Hematopoietic multipotent progenitor cell (in vitro differentiated cells): ENCODE measurements around the gene LTBR. TPM values are rescaled to one million over a fixed set of nuclear protein-coding genes. Genes with fewer than 3 reads are reported as not detected.
A peak's percentile ranks its signal among the peaks of the same experiment; 100 is the strongest.
"Not testable (repeated sequence)": the region's sequence is repeated elsewhere in the genome, so short reads cannot be mapped to it uniquely, and the experiment has no call there.

Experiments
- DNase-seq, 3 donors: peaks; one replicate each; pipeline ENCODE4 v3.0.0-alpha.2; 2011 to 2015; ENCODE audit warnings: low read depth in 2 of 3, low spot score in 2 of 3
- total RNA-seq: library from RNA; depleted of rRNA; stranded (reverse); fragments of >200 nt; gene quantifications from one replicate; pipeline ENCODE4 v1.2.3, GENCODE V29; 2012

LTBR gene
- 60.6 TPM for total RNA-seq

DNA sequence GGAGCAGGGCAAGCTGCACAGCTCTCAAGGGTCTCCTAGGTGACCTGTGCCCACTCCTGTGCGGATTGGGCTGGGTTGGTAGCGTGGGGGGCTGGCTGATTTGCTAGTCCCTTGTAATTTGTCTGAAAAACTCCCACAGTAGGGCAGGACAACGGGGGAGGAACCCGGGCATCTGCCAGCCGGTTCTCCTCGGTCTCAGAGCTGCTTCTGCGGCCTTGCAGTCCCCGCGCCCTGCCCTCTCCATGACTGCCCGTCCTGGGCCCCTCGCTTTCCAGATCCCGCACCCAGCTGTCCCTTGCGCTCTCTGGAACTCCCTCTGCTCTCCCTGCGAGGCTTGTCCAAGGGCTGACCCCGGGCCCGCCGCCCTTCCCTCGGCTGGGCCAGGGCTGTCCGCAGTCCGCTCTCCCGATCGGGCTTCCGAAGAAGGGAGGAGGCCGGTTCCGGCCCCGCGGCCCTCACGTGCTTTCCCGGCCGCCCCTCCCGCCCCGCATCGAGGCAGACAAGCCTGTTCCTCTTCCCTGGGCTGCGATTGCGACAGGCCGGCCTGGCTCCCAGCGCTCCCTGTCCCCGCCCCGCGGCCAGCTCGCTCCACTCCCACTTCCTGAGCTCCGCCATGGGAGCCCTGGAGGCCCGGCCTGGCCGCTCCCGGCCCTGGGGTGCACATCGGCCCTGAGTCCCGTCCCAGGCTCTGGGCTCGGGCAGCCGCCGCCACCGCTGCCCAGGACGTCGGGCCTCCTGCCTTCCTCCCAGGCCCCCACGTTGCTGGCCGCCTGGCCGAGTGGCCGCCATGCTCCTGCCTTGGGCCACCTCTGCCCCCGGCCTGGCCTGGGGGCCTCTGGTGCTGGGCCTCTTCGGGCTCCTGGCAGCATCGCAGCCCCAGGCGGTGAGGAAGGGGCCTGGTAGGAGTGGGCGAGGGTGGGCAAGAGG lies at the start of gene LTBR:
TSS of gene LTBR (plus strand) at position 591 of the 927 bp plus-strand sequence. CDS start at position 788, 197 bp downstream.
- peak in 2 of 3 donors; percentile 46 to 59 for DNase-seq

DNA sequence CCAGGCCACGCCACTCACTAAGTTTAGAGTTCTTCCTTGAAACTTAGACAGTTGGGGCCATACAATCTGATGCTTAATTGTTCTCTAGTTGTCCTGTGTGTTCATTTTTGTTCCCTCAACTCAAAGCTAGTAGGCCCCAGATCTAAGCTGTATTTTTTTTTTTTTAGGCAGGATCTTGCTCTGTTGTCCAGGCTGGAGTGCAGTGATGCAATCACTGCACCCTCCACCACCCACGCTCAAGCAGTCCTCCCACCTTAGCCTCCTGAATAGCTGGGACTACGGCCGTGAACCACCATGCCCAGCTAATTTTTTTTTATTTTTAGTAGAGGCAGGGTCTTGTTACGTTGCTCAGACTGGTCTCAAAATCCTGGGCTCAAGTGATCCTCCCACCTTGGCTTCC lies 49.6 kb upstream of the LTBR start:
- DNase-seq = no peak

DNA sequence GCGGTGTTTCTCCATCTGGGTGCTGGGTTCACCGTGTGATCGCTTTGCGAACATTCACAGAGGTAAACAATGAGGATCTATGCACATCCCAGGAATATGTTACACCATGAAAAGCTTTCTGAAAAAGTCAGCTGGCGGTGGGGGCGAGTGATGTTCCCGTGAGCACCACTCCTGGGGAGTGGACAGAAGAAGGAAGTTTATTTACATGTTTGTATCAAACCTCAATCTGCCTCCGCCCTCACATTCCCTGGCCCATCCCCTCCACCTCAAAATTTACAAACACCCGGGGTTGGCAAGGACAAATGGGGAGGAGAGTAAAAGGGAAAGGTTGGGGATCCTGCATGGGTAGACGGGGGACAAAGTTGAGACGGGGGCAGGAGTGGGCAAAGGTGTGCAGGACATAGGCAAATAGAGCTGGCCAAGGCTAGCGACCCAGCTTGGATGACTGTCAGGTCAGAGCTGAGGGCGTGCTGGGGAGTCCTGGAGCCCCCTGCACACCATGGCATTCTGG lies 49.0 kb upstream of the LTBR start:
- no peak for DNase-seq

DNA sequence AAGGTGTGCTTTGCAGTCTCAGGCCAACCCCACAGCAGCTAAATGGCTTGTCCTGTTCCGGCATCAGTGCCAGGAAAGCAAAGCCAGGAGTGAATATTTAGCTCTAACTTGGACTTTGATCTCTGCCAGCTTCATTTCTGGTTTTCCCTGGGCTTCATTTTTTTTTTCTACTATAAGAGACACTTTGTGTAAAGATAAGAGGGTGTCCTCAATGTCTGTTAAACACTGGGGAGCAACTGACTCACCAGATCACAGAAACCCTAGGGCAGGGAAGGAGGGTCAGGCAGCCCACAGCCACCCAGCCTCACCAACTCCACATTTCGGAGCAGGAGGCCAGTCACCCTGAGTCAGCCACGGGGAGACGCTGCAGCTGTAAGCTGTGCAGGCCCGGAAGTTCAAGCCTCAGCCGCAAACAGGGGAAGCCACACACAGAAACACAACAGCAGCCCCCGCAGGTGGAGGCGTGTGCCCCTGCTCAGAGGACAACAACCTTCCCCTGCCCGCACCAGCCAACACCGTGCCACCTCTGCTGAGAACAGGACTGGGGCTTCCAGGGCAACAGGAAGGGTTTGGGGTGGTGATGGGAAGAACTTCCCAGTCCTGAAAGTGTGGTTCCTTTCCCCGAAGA lies 48.4 kb upstream of the LTBR start:
- DNase-seq = peak; percentile 54 to 92 (median 89)

DNA sequence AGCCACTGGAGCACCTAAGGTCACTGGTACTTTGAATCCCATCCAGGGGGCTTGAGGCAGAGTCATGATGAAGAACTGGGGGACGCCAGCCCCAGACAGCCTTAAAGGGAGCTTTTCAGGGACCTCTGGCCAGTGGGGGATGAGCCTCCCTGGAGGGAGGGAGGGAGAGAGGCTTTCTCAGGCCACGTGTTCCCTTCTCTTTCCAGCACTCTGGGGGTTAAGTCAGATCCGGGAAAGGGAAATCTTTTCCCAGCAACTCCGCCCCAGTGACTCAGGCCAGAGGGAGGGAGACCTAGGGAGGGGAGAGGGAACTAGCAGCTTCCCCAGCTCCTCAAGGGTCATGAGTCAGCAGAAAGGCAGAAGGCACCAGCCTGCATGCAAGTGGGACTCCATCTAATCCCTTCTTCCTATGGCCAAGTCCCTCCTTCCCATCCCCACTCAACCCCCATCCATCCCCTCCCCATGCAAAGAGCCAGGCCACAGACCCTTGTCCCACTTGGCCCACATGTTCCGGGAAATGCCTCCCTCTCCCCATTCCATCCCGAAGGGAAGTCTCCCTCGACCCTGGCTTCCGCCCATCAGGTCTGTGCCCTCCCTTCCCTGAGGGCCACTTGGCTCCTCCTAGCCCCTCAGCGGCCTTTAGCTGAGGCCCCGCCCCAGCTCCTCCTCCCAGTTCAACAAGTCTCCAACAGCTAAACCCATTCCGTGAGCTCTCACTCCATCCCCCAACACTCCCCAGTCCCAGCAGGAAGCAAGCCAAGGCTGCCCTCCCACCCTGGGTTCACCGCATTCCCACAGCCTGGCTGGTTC lies 47.7 kb upstream of the LTBR start:
- DNase-seq = peak in 2 of 3 donors; percentile 80 to 84

DNA sequence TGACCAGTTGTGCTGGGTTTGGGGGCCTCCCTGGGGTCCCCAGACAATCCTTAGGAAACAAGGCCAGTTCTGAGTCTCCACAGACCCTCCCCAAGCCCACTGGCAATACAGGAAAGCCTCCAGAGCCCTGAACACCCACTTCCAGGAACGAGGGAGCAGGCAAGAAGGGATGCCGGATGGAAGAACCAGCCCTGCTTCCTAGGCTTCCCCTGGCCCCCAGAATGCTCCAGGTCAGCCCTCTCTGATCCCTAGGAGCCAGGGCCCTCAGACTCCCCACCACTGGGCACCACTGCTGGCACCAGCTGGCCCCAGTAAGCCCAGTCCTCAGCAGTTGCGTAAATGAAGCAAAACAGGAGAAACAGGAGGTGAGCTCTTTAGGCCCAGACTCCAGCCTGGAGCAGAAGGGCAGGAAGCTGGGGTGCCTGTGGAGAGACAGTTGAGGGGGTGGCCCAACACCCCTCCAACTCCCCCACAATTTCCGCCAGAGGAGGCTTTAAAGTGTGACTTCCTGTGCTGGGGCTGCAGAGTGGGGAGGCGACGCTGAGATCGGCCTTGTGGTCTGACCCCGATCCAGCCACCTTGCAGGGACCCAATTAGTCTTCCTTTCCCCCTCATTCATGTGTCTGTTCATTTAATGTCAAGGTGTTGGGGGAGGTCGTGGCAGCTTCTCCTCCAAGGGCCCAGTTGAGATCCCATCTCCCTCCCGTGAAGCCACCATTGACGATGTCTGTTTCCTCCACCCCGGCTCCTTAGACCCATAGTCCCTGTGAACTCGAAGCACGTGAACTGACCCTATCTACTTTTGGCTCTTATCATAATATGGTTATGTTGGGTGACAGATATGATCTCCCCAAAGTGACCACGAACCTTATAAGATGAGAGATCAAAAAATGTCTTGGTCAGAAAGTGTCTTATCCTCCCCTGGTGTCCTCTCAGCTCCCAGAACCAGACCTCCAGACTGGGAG lies 46.8 kb upstream of the LTBR start:
- peak in 2 of 3 donors; percentile 70 to 88 for DNase-seq

DNA sequence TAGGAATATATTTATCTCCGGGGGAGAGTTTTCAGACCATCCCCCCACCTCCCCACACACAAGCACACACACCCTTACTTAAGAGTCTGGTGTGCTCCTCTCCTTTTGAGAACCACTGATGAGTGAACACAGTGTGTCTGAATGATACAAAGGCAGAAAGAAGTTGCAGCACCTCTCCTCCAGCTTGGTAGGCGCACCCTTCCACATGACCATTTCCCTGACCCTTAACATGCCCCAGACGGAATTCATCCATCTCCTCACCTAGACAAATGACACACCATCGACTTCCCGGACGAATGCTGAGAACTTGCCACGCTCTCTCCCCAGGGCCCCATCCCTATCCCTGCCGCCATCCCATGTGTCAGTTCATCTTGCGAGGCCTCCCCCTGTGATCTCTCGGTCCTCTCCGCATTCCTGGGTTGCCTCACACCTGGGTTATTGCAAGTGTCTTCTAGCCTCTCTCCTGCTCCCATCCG lies 46.0 kb upstream of the LTBR start:
- DNase-seq = no peak

DNA sequence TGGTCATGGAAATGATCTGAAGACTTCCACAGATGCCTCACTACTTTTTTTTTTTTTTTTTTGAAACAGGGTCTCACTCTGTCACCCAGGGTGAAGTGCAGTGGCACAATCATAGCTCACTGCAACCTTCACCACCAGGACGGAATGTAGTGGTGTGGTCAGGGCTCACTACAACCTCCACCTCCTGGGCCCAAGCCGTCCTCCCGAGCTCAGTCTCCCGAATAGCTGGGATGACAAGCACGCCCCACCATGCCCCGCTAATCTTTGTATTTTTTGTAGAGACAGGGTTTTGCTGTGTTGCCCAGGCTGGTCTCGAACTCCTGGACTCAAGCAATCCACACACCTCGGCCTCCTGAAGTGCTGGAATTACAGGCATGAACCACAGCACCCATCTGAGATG lies 45.4 kb upstream of the LTBR start:
- DNase-seq = not testable (repeated sequence)

DNA sequence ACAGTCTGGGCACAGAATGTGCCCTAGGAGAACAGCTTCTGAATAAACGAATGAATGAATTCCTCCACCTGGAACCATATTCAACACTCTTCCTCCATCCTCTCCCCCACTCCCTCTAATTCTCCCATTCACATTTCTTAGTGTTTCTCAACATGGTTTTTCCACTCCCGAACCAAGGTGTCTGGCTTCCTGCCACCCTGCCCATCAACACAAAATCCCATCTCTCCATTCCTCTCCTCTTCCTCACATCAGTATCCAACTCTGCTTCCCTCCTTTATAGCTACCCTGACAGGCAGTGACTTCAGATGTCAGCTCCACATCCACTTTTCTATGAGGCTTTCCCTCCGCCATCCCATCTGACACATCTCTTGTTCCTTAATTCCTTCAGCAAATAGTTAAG lies 45.0 kb upstream of the LTBR start:
- DNase-seq = no peak

DNA sequence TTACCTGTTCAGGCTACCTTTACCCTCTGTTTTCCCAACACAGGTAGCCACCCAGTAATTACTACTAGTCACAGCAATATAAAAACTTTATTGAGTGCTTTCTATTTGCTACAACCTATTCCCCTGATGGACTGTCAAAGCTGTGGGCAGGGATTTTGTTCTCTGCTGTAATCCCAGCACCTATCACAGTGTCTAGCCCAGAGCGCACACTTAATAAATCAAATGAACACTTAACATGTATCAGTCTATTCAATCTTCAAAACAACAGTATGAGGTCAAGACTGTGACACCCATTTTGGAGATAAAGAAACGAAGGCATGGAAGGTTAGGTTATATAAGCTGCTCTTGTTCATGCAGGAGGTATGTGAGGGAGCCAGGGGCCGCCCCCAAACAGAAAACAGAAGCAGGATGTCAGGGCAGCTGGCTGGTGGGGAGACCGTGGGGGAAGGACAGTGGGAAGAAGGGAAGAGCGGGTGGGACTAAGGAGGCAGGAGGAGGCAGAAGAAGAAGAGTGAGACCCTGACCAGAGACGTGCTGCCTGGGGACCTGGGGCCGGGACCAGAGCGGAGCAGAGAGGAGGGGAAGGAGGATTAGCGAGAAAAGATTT lies 43.8 kb upstream of the LTBR start:
- DNase-seq = no peak

DNA sequence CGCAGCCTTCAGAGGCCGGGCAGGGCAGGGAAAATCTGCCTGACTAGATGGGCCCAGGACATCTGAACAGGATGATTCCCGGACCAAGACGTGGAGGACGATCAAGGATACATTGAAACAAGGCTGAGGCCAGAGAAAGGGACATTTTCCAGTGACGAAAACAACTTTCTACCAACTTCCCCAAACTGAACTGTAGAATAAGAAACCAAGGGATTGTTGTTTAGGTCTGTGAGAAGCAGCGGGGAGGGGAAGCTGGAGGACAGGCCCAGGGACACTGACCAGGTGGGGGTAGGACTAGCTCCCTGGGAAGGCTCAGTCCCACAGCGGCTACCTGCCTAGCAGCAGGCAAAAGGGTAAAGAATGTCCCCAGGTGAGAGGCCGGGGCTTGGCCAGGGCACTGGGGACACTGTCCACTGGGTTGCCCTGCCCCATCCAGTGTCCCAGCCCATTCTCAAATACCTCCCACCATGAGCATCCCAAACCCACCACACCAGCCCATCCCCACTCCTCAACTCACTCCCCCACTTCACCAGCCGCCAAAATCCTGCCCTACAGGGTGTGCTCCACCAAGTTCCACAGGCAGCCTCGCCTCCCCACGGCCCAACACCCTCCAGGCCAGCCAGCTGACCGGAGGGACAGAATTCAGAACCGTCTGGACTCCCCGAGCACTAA lies 43.1 kb upstream of the LTBR start:
- DNase-seq = peak in 1 of 3 donors; percentile 39

DNA sequence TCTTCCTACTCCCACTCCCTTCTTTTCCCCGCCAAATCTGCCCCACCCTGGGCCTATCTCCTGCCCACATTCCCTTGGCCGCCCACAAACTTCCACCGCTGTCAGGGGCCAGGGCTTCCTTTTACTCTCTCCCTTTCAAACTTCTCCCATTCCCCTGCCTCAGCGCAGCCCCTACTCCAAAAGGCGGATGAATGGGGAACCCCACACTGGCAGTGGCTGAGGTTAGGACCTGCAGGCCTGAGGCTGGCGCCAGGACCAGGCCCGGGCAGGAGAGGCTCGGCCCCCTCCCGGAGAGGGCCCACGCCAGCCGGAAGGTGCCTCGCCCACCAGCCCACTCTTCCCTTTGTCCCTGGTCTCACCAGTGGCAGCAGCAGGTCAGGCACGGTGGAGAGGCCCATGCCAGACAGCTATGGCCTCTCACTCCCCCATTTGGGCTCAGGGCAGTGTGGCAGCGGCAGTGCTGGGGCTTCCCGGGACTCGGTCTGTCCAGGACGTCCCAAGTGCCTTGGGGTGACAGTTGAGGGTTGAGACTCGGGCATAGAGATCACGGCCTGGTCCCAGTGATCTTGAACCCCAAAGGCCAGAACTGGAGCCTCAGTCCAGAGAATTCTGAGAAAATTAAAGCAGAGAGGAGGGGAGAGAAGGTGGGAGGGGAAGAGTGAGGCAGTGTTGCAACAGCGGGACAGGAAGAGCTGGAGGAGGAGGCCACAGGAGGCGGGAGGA lies 42.4 kb upstream of the LTBR start, which contains the start of gene TNFRSF1A:
TSS of gene TNFRSF1A (minus strand) at position 660 of the 723 bp plus-strand sequence. CDS start at position 398, 262 bp downstream.
- peak in 2 of 3 donors; percentile 63 to 77 for DNase-seq

DNA sequence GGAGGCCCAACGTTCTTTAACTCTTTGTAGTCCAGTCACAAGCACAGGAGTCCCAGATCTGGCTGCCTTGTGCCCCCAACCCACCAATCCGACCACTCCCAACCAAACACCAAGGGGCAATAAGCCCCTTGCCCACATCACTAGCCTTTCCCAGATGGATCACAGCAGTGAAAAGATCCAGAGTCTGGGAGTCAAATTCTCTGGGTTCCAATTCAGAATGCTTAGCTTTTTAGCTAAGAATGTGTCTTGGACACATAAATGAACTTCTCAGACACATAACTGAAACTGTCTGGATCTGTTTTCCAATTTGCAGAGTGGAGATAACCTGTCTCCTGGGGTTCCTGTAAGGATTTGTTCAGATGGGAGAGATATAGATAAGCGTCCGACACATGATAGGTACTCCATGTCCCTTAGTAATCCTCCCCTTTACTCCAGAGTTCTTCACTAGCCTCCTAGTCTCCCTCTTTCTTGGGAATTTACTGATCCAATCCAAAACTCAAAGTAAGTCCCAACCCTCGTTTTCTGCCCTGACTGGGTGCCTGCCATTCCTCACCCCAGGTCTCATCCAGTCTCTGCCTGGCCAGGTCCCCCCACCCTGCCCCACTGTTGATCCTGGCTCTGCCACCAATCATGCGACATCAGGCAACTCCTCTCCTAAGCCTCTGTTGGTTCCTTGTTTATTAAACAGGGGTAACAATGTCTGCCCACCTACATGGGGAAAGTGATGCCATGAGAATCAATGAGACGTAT lies 41.6 kb upstream of the LTBR start:
- DNase-seq = no peak

DNA sequence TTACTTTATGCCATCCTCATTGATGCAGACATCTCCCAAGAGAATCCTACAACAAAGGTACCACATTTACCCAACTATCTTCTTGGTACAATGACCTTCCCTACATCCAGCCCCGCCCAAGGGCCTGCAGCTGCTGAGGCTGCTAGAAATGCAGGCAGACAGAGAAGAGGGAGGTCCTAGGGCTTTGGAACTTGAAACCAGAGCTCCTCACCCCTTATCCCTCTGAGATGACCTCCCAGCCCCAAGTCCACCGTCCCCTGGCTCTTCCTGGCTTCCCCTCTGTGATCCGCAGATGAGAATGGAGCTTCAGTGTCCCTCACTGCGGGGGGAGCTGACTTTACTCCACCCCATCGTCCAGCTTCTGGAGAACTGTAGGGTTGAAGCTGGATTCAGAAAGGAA lies 40.4 kb upstream of the LTBR start:
- no peak for DNase-seq

DNA sequence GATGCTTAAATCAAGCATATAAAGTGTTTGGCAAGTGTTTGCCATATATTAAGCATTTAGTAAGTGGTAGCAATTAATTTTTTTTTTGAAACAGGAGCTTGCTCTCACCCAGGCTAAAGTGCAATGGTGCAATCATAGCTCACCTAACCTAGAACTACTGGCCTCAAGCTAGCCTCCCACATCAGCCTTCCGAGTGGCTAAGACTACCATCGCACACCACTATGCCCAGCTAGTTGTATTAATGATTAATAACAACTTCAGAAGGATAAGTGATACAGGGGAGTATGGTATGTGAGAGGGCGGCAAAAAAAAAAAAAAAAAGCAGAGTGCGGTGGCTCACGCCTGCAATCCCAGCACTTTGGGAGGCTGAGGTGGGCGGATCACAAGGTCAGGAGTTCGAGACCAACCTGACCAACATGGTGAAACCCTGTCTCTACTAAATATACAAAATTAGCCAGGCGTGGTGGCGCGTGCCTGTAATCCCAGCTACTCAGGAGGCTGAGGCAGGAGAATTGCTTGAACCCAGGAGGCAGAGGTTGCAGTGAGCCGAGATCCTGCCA lies 39.8 kb upstream of the LTBR start:
- not testable (repeated sequence) for DNase-seq

DNA sequence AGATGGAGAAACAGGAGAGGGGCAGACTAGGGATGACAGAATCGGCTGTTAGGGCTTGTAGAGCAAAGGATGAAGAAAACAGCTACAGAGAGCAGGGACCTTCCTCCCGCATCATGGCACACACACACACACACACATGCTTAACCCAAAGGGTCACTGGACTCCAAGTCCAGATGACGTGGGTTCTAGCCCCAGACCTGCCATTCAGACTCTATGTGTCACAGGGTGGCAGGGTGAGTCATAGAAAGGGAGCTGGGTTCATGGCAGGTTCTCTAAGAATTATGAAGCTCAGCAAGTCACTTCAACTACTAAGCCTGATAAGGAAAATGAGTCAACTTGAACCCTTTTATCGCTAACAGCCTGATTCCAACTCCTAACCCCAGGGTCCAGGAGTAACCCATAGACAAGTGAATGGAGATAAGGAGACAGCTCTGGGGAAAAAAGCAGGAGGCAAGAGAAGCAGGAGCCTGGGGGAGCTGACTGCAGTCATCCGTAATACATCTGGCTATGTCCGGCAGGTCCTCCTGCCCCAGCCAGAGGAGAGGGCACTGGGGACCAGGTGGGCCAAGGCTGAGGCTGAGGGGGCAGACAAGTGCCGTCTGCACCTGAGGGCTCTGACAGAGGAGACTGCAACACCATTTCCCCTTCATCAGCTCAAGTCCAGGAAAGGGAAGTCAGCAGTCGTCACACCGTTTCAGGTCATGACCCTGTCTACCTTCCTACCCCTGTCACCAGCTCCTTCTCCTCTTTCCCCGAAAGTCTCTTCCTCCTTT lies 38.5 kb upstream of the LTBR start:
- DNase-seq = peak in 1 of 3 donors; percentile 69
